ENCODE results near the gene PSTK.

- TF ChIP-seq JUN (IDR thresholded peaks at IDR 0.05; ENCODE audit: borderline replicate concordance, low read depth, low read length) (no peak), JUN (CRISPR knock-in tag; IDR thresholded peaks at IDR 0.05; ENCODE audit: borderline replicate concordance) (no peak), USF2 (CRISPR knock-in tag; IDR thresholded peaks at IDR 0.05) (no peak), CHAMP1 (IDR thresholded peaks at IDR 0.05) (no peak), ZNF197 (CRISPR knock-in tag; IDR thresholded peaks at IDR 0.05; ENCODE audit: low read depth) (no peak), NR1H2 (CRISPR knock-in tag; IDR thresholded peaks at IDR 0.05) (no peak)
These were observed 44.3 kb downstream of the PSTK start for GRCh38 chr10:123024540-123024939.

Data from K562 (cell line).